GM10266 (cell line): ENCODE measurements around the gene LRGUK.
"Not testable (repeated sequence)": the region's sequence is repeated elsewhere in the genome, so short reads cannot be mapped to it uniquely, and the experiment has no call there.

Experiments
- DNase-seq: peaks from one replicate; pipeline ENCODE4 v3.0.0; 2012; ENCODE audit errors: extremely low spot score
- CTCF ChIP-seq: IDR thresholded peaks from 2 replicates; pipeline ENCODE4 v1.5.1; 2012; ENCODE audit warnings: mild to moderate bottlenecking, low read depth; ENCODE audit not compliant: control insufficient read depth, insufficient read depth; ENCODE audit errors: missing control alignments

Gene LRGUK

GRCh38 chr7:134126966-134127848, at the start of gene LRGUK:
LRGUK (plus strand) TSS chr7:134127340; CDS start chr7:134127368, 28 bp downstream.
- no peak for TF ChIP-seq CTCF
- DNase-seq, result peak; percentile 85

- DNase-seq, result not testable (repeated sequence)
These were observed 49.6 kb upstream of the LRGUK start for GRCh38 chr7:134077560-134077959.

- DNase-seq, result no peak
- TF ChIP-seq CTCF, result no peak
These were observed 48.1 kb upstream of the LRGUK start for GRCh38 chr7:134078991-134079390.

GRCh38 chr7:134081695-134082094, 45.4 kb upstream of the LRGUK start:
- no peak for TF ChIP-seq CTCF
- no peak for DNase-seq

- DNase-seq, result no peak
- TF ChIP-seq CTCF, result no peak
These were observed 43.2 kb upstream of the LRGUK start for GRCh38 chr7:134083766-134084487.

GRCh38 chr7:134084488-134085144, 42.5 kb upstream of the LRGUK start:
- DNase-seq, result no peak

More at GRCh38 chr7:134084488-134085144, 42.5 kb upstream of the LRGUK start:
- TF ChIP-seq CTCF, result no peak
